Activated CD8-positive, alpha-beta memory T cell treated with anti-CD3 and anti-CD28 coated beads, Interleukin-2, amount 50 U/mL, for 24 hours (primary cell): ENCODE measurements around the gene ASB1.
"Not testable (repeated sequence)": the region's sequence is repeated elsewhere in the genome, so short reads cannot be mapped to it uniquely, and the experiment has no call there.

Experiments used
- DNase-seq: peaks from one replicate; pipeline ENCODE4 v3.0.0-alpha.2; 2020; ENCODE audit errors: extremely low read depth

Gene ASB1

GRCh38 chr2:238423561-238424312, 3.0 kb upstream of the ASB1 start:
- DNase-seq = no peak

- no peak for DNase-seq
Observed at GRCh38 chr2:238424313-238424700, 2.4 kb upstream of the ASB1 start.

- no peak for DNase-seq
Observed at GRCh38 chr2:238425505-238425978, 1.2 kb upstream of the ASB1 start.

- DNase-seq = no peak
Observed at GRCh38 chr2:238425979-238426567, 654 bp upstream of the ASB1 start.

GRCh38 chr2:238427435-238428162, 872 bp downstream of the ASB1 start:
- DNase-seq = no peak

GRCh38 chr2:238428866-238429265, 2.1 kb downstream of the ASB1 start:
- no peak for DNase-seq

GRCh38 chr2:238430781-238431180, 4.1 kb downstream of the ASB1 start:
- DNase-seq = no peak

- DNase-seq = no peak
Observed at GRCh38 chr2:238431456-238431855, 4.7 kb downstream of the ASB1 start.

- no peak for DNase-seq
Observed at GRCh38 chr2:238433300-238433915, 6.7 kb downstream of the ASB1 start.

GRCh38 chr2:238433941-238434845, 7.5 kb downstream of the ASB1 start:
- no peak for DNase-seq

- DNase-seq = no peak
Observed at GRCh38 chr2:238434846-238435751, 8.4 kb downstream of the ASB1 start.

- DNase-seq = no peak
Observed at GRCh38 chr2:238435752-238436096, 9.0 kb downstream of the ASB1 start.

GRCh38 chr2:238438856-238439849, 12.4 kb downstream of the ASB1 start:
- peak; percentile 40 for DNase-seq

- no peak for DNase-seq
Observed at GRCh38 chr2:238439917-238440316, 13.2 kb downstream of the ASB1 start.

GRCh38 chr2:238440331-238440730, 13.6 kb downstream of the ASB1 start:
- no peak for DNase-seq

- no peak for DNase-seq
Observed at GRCh38 chr2:238440767-238441166, 14.0 kb downstream of the ASB1 start.

GRCh38 chr2:238441262-238442114, 14.8 kb downstream of the ASB1 start:
- no peak for DNase-seq

GRCh38 chr2:238442257-238442656, 15.5 kb downstream of the ASB1 start:
- DNase-seq = not testable (repeated sequence)
